Large intestine (tissue), 3 donors: Measurements from ENCODE around the gene HPSE. TPM values are rescaled to one million over a fixed set of nuclear protein-coding genes. Genes with fewer than 3 reads are reported as not detected.

ENCODE experiments used
- DNase-seq, 2 donors: peaks; one replicate each; pipeline versions ENCODE4 v3.0.0 to v3.0.0-alpha.2; 2013
- H3K27ac ChIP-seq: one replicate; pipeline ENCODE4 v1.5.1; 2013; ENCODE audit warnings: low read length
- H3K27me3 ChIP-seq: 2 replicates; pipeline ENCODE4 v1.6.1; 2013; ENCODE audit warnings: low read length; ENCODE audit not compliant: control insufficient read depth, insufficient read depth
- H3K36me3 ChIP-seq: 2 replicates; pipeline ENCODE4 v1.6.1; 2013; ENCODE audit warnings: low read length; ENCODE audit not compliant: control insufficient read depth, insufficient read depth
- H3K4me1 ChIP-seq: one replicate; pipeline ENCODE4 v1.6.1; 2013; ENCODE audit warnings: low read length; ENCODE audit not compliant: control insufficient read depth, insufficient read depth
- H3K4me3 ChIP-seq: one replicate; pipeline ENCODE4 v1.5.1; 2013; ENCODE audit warnings: low read length
- H3K9me3 ChIP-seq: one replicate; pipeline ENCODE4 v1.6.1; 2013; ENCODE audit warnings: mild to moderate bottlenecking, low read depth, low read length, moderate library complexity; ENCODE audit not compliant: control insufficient read depth
- WGBS: methylation state at CpG from one replicate; pipeline ENCODE4 v1.1.5; 2013; ENCODE audit warnings: low lambda C conversion rate; ENCODE audit not compliant: insufficient coverage; 5-methylcytosine and 5-hydroxymethylcytosine counted together
- polyA plus RNA-seq: library from polyadenylated mRNA; unstranded; fragments of 120-200 nt; gene quantifications from one replicate; pipeline ENCODE4 v1.2.1, GENCODE V29; 2013

HPSE gene
- polyA plus RNA-seq, 1 donor, result 2.3 TPM

- no peak for DNase-seq
- Histone ChIP-seq H3K4me3 (no peak overlapping the region), H3K9me3 (no peaks in the 10 kb centered on the region), H3K36me3 (peaks cover 32% of the 10 kb centered on the region), H3K27ac (no peak overlapping the region), H3K27me3 (no peaks in the 10 kb centered on the region), H3K4me1 (no peaks in the 10 kb centered on the region)
- WGBS, result 78% methylated on average over 6 of the region's 7 CpGs
These were observed 67.4 kb downstream of the HPSE start for GRCh38 chr4:83267121-83267829.

- Histone ChIP-seq H3K27ac (no peak overlapping the region), H3K27me3 (no peaks in the 10 kb centered on the region), H3K4me1 (no peaks in the 10 kb centered on the region), H3K4me3 (no peak overlapping the region), H3K9me3 (no peaks in the 10 kb centered on the region), H3K36me3 (peaks cover 30% of the 10 kb centered on the region)
- no CpG with 5 or more reads among the region's 1 CpG for WGBS
- no peak for DNase-seq
These were observed 68.0 kb downstream of the HPSE start for GRCh38 chr4:83266689-83267088.

GRCh38 chr4:83263106-83263505 lies 71.5 kb downstream of the HPSE start:
- no peaks in the 10 kb centered on the region for H3K4me1 ChIP-seq
- H3K4me3 ChIP-seq, result no peak overlapping the region
- no peaks in the 10 kb centered on the region for H3K27me3 ChIP-seq
- 83% methylated on average over 1 of the region's 1 CpG for WGBS
- H3K27ac ChIP-seq, result no peak overlapping the region
- H3K36me3 ChIP-seq, result peaks cover 15% of the 10 kb centered on the region
- no peak for DNase-seq
- no peaks in the 10 kb centered on the region for H3K9me3 ChIP-seq

DNA sequence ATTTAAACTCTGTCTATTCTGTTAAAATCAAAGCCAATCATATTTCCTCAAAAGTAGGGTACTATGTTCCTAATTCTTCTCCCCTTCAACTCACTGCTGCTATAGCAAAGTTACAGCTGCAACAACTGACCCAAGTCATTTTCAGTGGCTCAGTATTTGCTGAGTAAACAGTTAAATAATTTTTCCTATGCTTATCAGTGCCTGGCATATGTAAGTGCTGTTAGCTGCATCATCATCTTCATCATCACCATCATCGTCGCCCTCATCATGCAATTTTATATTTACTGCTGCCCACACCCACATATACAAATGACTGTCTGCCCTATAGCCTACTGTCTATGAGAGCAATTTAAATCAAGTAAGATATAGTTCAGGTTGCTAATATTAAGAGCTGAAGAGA lies 72.0 kb downstream of the HPSE start:
- DNase-seq, result no peak
- 40% methylated on average over 2 of the region's 2 CpGs for WGBS
- Histone ChIP-seq H3K4me1 (no peaks in the 10 kb centered on the region), H3K27ac (no peak overlapping the region), H3K36me3 (peaks cover 13% of the 10 kb centered on the region), H3K4me3 (no peak overlapping the region), H3K9me3 (no peaks in the 10 kb centered on the region), H3K27me3 (no peaks in the 10 kb centered on the region)

DNA sequence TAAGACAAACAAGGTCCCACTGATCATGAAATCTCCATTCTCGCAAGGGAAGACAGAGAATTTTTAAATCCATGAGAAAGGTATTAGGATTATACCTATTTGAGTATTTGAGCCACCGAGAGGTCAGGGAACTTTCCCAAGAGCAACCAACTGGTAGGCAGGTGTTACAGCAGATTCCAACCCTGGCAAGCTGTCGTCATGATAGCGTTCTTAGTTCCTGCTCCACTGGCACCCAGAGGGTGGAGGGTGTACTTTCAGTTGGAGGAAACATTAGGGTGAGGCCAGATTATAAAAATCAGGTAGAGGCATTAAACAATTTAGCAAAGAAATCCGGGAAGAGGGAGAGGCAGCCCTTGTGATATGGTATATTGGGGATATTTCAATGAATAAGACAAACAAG lies 73.3 kb downstream of the HPSE start:
- DNase-seq, result no peak
- 71% methylated on average over 3 of the region's 5 CpGs for WGBS
- no peak overlapping the region for H3K27ac ChIP-seq

DNA sequence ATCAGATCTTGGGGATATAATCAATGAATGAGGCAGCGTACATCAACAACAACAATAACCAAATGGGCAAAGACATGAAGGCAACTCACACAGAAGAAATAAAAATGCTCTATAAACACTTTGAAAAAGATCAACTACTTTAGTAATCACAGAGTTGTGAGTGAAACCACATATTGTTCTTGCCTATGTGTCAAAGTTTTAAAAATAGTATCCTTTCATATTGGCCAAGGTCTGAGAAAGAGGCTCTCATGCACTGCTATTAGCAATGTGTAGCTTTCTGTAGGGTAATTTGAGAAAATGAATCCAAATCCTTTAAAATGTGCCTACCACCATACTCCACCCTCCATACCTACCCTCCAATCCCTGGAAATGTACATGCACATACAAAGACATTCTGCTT lies 75.1 kb downstream of the HPSE start:
- H3K9me3 ChIP-seq, result no peaks in the 10 kb centered on the region
- H3K36me3 ChIP-seq, result peaks cover 2% of the 10 kb centered on the region
- no peak overlapping the region for H3K4me3 ChIP-seq
- H3K4me1 ChIP-seq, result peaks cover 8% of the 10 kb centered on the region
- WGBS, result no CpG with 5 or more reads among the region's 1 CpG
- no peaks in the 10 kb centered on the region for H3K27me3 ChIP-seq
- no peak for DNase-seq
- no peak overlapping the region for H3K27ac ChIP-seq

More for the DNA sequence above, 73.3 kb downstream of the HPSE start:
- Histone ChIP-seq H3K9me3 (no peaks in the 10 kb centered on the region), H3K36me3 (peaks cover 7% of the 10 kb centered on the region), H3K4me1 (no peaks in the 10 kb centered on the region), H3K4me3 (no peak overlapping the region), H3K27me3 (no peaks in the 10 kb centered on the region)

GRCh38 chr4:83258461-83258860 lies 76.2 kb downstream of the HPSE start:
- no peak overlapping the region for H3K27ac ChIP-seq
- peaks cover 8% of the 10 kb centered on the region for H3K4me1 ChIP-seq
- H3K36me3 ChIP-seq, result peaks cover 2% of the 10 kb centered on the region
- no peak for DNase-seq
- H3K4me3 ChIP-seq, result no peak overlapping the region
- no peaks in the 10 kb centered on the region for H3K9me3 ChIP-seq
- H3K27me3 ChIP-seq, result no peaks in the 10 kb centered on the region

DNA sequence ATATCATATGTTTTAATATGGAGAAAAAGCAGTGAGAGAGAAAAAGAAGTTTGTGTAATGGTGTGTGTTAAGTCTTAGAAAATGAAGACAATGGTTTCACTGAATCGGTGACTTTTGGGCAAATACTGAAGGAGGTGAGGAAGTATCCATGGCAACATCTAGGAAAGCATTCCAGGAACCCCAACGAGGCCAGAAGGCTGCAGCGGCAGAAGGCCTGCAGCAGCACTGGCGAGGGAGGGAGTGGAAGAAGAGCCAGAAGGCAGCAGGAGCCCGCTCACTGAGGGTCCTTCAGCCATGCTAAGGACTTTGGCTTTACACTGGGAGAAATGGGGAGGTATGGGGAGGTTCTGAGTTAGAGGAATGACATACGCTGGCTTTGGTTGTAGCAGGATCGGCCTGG lies 76.8 kb downstream of the HPSE start:
- no peaks in the 10 kb centered on the region for H3K36me3 ChIP-seq
- no peaks in the 10 kb centered on the region for H3K27me3 ChIP-seq
- WGBS, result 87% methylated on average over 4 of the region's 7 CpGs
- peaks cover 13% of the 10 kb centered on the region for H3K4me1 ChIP-seq
- H3K4me3 ChIP-seq, result no peak overlapping the region
- H3K27ac ChIP-seq, result no peak overlapping the region
- no peaks in the 10 kb centered on the region for H3K9me3 ChIP-seq
- no peak for DNase-seq

- no peaks in the 10 kb centered on the region for H3K36me3 ChIP-seq
- H3K27me3 ChIP-seq, result no peaks in the 10 kb centered on the region
- H3K4me1 ChIP-seq, result peaks cover 13% of the 10 kb centered on the region
- no peaks in the 10 kb centered on the region for H3K9me3 ChIP-seq
- H3K27ac ChIP-seq, result peak overlapping the region; percentile 79
- H3K4me3 ChIP-seq, result no peak overlapping the region
- WGBS, result 0% methylated on average over 1 of the region's 1 CpG
- peak; percentile 81 to 94 for DNase-seq
These were observed 79.1 kb downstream of the HPSE start for GRCh38 chr4:83255584-83255983.

DNA sequence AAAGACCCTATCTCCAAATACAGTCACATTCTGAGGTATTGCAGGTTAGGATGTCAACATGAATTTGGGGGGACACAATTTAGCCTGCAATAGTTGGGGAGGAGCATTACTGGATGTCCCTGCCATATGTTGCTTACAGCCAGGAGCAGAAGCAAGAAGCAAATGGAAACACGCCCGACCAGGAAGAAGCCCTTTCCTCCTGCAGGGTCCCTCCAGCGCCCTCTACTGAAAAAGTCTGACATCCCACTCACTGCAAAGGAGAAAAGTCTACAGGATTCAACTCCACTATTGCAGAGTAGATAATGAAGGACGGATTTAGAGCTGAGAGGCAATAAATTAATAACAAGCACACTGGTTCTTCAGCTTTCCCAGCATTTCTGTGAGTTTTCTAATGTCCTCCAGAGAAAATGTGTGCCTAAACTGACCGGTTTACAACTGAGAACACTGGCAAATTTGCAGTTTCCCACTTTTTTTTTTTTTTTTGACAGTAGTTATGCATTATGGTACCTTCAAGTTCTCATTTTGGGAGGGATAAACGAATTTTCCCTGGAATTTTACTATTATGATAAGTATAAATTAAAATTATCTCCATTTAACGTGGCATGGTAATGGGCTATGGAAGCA lies 81.8 kb downstream of the HPSE start:
- H3K36me3 ChIP-seq, result no peaks in the 10 kb centered on the region
- H3K4me1 ChIP-seq, result peaks cover 13% of the 10 kb centered on the region
- H3K27ac ChIP-seq, result no peak overlapping the region
- H3K9me3 ChIP-seq, result no peaks in the 10 kb centered on the region
- WGBS, result no CpG with 5 or more reads among the region's 7 CpGs
- DNase-seq, result peak; percentile 84 to 87
- no peaks in the 10 kb centered on the region for H3K27me3 ChIP-seq
- no peak overlapping the region for H3K4me3 ChIP-seq

- H3K27me3 ChIP-seq, result no peaks in the 10 kb centered on the region
- DNase-seq, result no peak
- H3K27ac ChIP-seq, result no peak overlapping the region
- peaks cover 13% of the 10 kb centered on the region for H3K4me1 ChIP-seq
- no peaks in the 10 kb centered on the region for H3K9me3 ChIP-seq
- no CpG with 5 or more reads among the region's 2 CpGs for WGBS
- no peaks in the 10 kb centered on the region for H3K36me3 ChIP-seq
- no peak overlapping the region for H3K4me3 ChIP-seq
These were observed 83.2 kb downstream of the HPSE start for GRCh38 chr4:83251447-83251830.
